NCI-H2196 (cell line): ENCODE data around the gene NUP85.
A peak's percentile ranks its signal among the peaks of the same experiment; 100 is the strongest.
"Not testable (repeated sequence)": the region's sequence is repeated elsewhere in the genome, so short reads cannot be mapped to it uniquely, and the experiment has no call there.

ENCODE experiments used
- DNase-seq: peaks from one replicate; lab custom pipeline; 2025; ENCODE audit not compliant: unreplicated experiment; lab: John Stamatoyannopoulos, UW

The NUP85 gene

DNA sequence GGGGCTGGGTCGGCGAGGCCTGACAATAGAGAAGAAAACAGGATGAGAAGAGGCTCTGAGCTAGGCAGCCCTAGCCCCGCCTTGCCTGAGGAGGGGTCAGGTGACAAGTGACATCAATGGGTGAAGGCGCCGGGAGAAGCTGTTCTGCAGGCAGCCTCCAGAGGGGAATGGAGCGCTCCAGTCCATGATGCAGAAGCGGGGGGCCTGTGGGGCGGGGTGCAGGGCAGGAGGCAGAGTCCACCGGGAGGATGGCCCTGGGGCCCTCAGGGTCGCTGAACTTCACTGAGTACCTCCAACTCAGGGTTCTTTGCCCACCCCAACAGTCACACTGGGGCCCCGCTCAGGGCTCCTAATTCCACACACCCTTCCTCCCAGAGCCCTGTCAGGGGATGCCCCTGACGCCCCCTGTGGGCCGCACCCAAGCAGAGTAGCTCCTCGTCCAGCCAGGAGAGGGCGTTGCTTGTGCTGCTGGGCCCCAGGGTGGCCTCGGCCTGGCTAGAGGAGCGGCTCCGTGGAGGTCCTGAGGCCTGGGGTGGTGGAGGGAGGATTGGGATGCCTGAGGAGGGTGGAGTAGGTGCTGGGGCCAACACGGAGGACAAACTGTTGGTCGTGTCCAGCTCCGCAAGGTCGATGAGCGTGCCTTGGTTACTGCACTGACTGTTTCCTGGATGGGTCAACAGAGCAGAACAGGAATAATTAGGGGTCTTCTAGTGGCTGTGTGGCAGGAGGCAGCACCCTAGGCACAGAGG is 35.1 kb downstream of the NUP85 start:
- DNase-seq = peak; percentile 68

DNA sequence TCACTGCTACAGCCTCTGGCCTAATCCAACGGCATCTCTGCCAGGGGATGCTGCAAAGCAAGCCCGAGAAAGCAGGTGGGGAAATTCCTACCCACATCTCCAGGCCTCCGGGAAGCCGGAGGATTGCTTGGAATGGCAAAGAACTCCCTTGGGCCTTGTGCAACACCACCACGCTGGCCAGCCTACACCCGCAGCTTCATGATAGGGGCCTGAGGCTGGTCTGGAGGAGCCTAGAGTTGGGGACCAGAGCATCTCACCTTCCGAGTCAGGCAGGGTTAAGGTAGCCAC is 35.6 kb downstream of the NUP85 start:
- DNase-seq = no peak

DNA sequence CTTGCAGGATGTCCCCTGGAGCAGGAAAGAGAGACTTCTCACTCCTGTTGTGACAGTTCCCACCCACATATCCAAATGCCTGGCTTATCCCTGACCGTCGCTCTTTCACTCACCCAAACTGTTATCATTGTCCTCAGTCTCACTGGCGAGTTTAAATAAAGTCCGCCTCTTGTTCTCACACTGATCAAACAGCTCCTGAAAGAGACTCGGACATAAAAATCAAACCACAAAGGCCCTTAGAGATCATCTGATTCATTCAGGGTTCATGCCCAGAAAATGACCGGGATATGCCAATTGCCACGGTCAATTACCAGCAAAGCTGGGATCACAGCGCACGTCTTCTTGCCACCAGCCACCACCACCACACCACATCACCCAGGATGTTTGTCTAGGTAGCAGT is 36.0 kb downstream of the NUP85 start:
- no peak for DNase-seq

DNA sequence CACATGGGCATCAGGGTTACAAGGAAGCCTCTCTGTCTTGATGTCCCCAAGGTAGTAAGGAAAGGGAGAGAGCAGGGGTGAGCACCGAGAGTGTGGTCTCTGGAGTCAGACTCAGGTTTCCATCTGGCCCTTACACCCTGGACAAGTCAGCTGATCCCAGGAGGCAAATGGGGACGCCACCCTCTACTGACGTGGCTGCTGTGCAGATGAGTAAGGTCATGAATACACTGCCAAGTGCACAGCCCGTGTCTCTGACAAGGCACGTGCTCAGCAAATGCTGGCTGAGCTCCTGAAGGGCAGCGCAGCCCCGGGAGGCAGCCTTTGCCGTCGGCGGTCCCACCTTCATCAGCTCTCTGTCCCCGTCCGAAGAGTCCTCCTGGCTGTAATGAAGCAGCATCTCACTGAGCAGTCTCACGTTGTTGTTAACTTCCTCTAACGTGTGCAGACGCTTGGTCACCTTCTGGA is 36.5 kb downstream of the NUP85 start:
- no peak for DNase-seq

DNA sequence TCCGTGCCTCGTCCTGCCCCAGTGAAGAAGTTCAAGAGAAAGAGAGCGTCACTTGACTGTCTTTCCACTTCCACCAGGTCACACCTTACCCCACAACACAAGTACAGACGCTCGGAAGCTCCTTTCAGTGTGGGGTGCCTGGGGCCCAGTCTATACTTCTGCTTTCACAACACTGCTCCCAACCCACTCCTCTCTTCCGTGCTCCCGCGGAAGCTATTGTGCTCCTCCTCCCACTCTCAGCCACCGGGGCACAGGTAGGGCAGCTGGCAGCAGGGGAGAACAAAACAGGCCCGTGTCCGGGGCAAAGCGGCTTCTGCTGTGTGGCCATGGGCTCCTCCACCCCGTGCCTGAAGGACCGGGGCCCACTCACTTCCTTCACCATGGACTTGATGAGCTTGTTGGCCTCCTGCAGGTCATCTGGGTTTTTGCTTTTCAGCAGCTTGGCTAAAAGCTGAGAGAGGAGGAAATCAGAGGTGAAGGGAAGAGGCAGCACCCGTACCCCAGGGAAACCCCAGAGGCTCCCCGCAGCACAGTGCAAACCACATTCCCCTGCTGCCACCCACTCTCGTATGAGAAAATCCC is 37.1 kb downstream of the NUP85 start:
- DNase-seq = no peak

DNA sequence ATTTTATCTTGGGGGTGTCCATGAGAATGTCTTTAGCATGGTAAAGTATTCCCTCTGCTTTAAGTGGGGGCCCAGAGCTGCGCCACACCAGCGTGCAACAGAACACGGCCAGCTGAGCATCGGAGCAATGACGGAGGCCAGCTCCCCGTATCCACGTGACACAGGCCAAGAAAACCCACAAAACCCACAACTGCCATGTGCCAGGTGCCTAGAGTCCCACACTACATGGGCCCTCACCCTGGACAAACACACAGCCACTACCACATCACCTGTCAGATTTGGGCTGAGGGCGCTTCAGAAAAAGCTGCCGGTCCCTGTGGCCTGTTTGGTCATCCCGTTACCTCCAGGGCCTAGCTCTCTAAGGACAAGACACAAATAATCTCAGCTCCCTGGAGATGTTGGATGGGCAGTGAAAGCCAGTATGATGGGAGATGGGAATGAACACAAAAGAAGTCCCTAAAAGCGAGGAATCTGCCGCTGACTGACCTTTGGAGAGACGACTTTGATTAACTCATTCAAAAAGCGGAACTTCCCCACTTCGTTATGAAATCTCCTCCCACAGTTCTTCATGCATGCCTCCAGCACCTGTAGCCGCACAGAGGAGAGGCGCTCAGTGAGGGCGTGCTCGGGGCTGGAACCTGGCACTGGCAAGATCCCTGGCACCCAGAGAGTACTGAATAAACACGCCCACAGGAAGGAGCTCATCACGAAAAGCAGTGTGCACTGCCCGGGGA is 38.8 kb downstream of the NUP85 start:
- no peak for DNase-seq

DNA sequence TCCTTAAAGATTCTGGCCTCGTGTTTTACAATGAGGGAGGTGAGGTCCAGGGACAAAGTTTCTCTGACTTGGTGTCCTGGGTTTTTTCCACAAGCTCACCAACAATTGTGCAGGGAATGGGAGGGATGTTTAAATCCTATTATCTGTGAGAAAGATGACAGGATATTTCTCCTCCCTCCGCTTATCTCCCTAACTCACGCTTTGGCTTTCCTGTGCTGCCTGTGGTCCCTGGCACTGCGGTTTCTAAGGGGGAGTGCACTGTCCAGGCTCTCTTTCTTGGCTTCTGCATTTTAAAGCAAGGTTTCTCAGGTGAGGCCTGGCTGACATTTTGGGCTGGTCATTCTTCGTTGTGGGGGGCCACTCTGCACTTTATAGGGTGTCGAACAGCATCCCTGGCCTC is 39.5 kb downstream of the NUP85 start:
- no peak for DNase-seq

DNA sequence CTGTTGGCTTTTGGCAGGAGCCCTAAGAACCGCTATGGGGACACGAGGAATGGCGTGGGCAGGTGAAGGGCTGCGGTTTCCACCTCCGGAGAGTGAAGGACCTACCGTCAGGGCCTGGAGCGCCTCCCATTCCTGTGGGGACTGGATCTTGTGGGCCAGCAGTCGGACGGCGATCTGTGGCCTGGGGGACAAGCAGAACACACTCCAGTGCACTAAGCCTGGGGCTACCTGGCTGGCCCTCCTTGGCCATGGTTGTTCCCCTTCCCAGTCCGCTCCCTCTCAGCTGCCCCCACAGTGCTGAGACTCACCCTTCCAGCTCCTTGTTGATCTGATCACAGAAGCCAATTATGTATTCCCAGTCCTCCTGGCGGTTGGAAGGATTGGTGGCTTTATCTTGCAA is 40.9 kb downstream of the NUP85 start:
- no peak for DNase-seq

DNA sequence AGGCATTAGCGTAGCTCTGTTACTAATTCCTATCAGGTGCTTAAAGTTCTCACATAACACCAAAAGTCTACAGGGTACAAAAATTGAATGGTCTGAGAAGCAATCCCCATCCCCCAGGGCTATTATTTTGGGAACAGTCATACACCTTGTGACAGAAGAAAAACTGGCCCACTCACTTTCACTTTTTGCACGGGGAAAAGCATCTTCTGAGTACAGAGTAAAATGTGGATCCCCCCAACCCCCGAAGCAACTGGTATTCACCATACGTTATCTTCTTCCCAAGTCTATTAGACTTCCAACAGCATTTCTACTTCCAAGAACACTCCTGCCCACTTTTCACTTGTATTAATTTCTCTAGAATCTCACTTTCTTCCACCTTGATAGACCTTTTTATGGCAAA is 44.1 kb downstream of the NUP85 start:
- DNase-seq = no peak

DNA sequence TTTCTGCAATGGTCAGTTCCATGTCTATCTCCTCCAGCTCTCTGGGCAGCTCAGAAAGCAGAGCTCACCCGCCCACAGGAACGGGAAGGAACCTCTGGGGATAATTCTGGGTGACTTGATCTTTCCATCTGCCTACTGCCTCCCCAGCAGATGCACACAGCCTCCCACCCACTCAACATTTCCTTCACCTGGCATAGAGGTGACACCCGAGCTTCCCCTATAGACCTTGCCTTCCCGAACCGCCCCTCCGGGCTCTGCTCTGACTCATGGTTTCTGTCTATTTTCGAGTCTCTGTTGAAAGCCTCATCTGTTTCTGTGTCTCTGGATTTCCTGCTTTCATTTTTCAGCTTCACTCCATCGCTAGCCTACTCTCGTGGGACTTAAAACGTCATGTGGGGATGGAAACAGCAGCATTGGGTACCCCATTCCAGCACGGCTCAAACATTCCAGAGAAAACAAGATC is 44.6 kb downstream of the NUP85 start:
- peak; percentile 22 for DNase-seq

DNA sequence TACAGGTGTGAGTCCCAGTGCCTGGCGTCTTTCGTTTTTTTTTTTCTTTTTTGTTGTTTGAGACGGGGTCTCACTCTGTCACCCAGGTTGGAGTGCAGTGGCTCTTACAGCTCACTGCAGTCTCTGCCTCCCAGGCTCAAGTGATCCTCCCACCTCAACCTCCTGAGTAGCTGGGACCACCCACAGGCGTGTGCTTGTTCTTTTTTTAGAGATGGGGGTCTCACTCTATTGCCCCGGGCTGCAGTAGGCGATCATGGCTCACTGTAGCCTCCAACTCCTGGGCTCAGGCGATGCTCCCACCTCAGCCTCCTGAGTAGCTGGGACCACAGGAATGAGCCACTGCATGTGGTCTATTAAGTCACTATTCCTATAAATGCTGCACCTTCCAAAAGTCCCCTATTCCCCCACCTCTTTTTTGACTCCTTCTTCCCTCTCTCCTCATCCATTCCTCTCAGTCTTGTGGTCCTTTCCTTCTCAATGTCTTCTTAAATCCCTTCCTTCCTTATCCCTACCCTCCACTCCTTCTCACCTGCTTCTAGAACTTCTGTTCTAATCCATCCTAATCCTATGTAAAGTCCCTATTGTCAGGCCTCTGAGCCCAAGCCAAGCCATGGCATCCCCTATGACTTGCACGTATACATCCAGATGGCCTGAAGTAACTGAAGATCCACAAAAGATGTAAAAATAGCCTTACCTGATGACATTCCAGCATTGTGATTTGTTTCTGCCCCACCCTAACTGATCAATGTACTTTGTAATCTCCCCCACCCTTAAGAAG is 46.7 kb downstream of the NUP85 start:
- DNase-seq = no peak

DNA sequence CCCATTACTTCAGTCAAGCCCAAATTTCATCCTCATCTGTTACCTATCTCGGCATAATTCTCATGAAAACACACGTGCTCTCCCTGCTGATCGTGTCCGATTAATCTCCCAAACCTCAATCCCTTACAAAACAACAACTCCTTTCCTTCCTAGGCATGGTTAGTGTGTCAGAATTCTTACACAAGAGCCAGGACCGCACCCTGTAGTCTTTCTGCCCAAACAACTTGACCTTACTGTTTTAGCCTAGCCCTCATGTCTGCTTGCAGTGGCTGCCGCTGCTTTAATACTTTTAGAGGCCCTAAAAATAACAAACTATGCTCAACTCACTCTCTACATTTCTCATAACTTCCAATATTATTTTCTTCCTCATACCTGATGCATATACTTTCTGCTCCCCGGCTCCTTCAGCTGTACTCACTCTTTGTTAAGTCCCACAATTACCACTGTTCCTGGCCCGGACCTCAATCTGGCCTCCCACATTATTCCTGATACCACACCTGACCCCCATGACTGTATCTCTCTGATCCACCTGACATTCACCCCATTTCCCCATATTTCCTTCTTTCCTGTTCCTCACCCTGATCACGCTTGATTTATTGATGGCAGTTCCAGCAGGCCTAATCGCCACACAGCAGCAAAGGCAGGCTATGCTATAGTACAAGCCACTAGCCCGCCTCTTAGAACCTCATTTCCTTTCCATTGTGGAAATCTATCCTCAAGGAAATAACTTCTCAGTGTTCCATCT is 50.6 kb downstream of the NUP85 start:
- not testable (repeated sequence) for DNase-seq

DNA sequence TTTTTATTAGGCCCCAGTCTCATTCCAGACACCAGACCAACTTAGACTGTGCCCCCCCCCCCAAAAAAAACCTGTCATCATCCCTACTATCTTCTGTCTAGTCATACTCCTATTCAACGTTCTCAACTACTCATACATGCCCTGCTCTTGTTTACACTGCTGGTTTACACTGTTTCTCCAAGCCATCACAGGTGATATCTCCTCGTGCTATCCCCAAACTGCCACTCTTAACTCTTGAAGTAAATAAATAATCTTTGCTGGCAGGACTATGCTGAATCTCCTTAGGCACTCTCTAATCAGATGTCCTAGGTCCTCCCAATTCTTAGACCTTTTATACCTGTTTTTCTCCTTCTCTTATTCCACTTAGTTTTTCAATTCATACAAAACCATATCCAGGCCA is 51.7 kb downstream of the NUP85 start:
- not testable (repeated sequence) for DNase-seq

DNA sequence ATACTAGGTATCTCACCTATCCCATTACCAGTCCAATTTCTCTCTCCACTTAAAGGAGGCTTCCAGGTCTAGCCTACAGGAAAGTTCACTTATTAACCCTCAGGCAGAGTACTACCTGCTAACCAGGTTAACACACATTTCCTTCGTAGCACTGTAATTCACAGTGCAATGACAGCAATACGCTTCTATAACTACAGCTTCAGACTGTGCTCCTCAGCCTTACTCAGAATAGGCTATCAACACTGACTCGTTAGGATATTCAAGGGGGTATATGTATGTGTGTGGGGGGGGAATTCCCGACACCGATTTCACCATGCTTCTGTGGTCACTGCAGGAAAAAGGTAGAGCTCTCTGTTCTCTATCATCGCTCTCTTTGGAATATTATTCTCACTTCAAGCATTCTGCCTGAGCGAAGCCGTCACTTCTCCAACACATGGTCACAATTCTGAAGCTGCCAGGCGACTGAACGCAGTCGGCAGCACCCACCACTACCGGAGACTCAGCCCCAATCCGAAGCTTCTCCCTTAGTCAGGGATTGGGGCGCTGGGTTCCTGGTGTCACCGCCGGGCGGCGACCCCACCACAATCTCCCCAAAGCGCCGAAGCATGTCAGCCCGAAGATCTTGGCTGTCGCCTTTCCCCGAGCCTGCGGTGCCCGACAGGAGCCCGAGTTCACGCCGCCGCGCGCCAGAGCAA is 55.3 kb downstream of the NUP85 start:
- no peak for DNase-seq

DNA sequence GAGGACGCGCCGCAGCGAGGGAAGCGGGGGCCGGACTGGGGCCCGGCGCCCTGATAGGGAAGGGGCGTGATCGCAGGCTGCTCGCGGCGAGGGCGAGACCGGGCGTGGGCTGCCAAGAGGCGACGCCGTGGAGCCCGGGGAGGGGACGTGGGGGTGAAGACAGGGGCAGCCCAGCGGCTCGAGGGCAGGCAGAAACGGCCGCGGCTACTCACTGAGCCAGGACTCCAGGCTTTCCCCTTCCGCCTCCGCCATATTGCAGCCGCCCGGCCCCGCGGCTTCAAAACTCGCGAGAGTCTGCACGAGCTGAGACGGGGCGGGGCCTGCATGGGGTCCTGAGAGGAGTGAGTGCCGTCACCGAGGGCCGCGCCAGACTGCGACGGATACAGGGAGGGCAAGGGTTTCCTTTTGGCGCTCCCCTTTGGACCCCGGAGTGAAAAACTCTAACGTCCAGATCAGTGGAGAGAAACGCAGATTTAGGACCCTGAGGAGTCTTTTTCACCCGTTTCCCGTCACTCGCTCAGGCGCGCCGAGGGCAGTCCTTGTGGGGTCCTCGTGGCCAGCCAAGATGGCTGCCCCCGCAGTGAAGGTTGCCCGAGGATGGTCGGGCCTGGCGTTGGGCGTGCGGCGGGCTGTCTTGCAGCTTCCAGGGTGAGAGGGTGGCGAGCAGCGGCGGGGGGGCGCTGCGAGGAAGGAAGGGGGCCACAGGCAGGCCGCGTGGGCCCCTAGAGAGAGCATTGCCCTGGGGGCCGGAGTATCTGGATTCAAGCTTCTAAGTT is 56.0 kb downstream of the NUP85 start, which contains the start of the genes GGA3 and MRPS7:
TSS of gene GGA3 (minus strand) at position 271 of the 776 bp plus-strand sequence. CDS start at position 252, 19 bp downstream.
TSS of gene MRPS7 (plus strand) at position 544 of the 776 bp plus-strand sequence. CDS start at position 566, 22 bp downstream.
- DNase-seq = peak; percentile 95

DNA sequence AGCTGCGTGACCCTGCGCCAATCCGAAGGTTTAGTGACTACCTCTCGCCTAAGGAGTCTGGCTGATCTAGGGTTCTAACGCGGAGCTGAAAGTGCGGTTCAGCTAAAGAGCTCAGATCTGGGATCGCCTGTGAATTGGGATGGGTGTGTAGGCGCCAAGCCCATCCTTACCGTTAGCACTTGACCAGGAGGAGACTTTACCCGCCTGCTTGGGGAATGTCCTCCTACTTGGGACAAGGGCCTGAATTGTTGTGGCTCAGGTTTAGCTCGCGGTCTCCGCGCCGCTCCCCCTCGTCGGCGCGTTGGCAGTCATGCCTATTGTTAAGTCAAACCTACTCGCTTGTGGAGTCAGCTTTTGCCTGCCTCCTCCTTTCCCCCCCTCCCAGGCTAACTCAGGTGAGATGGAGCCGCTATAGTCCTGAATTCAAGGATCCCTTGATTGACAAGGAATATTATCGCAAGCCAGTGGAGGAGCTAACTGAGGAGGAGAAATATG is 56.7 kb downstream of the NUP85 start:
- peak; percentile 49 for DNase-seq

DNA sequence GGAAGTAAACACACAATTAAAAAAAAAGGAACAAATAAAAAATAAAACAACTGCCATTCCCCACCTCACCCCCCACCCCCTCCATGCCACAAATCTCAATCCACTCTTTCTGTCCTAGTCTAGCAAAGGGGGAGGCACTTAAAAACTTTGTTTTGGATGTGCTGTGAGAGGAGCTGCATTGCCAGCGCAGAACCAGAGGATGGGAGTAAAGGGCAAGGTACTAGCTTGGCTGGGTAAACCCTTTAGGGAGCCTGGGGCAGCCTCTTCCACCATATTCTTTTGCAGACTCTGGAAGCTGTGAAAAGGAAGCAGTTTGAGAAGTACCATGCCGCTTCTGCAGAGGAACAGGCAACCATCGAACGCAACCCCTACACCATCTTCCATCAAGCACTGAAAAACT is 57.6 kb downstream of the NUP85 start:
- DNase-seq = no peak

DNA sequence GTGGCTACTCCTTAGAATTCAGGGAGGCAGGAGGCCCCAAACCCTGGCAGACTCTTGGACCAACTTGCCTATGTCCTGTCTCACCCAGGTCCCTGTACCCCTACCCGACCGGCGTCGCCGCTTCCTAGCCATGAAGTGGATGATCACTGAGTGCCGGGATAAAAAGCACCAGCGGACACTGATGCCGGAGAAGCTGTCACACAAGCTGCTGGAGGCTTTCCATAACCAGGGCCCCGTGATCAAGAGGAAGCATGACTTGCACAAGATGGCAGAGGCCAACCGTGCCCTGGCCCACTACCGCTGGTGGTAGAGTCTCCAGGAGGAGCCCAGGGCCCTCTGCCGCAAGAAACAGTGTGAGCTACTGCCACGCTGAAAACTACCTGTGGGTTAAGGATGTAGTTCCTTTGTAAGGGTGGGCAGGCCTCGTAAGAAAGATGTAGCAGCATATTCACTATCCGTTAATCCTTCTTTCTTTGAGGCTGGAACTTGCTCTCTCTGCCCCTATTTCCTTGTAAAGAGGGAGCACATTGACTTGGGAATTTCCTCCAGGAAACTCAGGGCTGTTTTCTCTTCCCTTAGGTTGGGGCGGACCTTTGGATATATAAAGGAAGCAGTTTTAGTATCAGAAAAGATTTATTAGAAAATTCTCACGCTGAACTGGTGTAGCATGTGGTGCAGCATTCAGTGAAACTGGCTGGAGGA is 60.3 kb downstream of the NUP85 start:
- no peak for DNase-seq
